Neural crest cell (in vitro differentiated cells): ENCODE measurements around the gene IDH1. TPM values are rescaled to one million over a fixed set of nuclear protein-coding genes. Genes with fewer than 3 reads are reported as not detected.

ENCODE experiments used
- DNase-seq: peaks from one replicate; pipeline ENCODE4 v3.0.0; 2021; ENCODE audit warnings: low read depth, mixed read lengths, low spot score
- H3K27ac Mint-ChIP-seq: one replicate; pipeline ENCODE4 v1.8.0; 2021; ENCODE audit warnings: mild to moderate bottlenecking, mixed read lengths; ENCODE audit not compliant: unreplicated experiment
- H3K27me3 Mint-ChIP-seq: 2 replicates; pipeline ENCODE4 v1.8.0; 2021; ENCODE audit warnings: low read depth, mild to moderate bottlenecking, mixed read lengths
- H3K36me3 Mint-ChIP-seq: 2 replicates; pipeline ENCODE4 v1.8.0; 2021; ENCODE audit warnings: low read depth, mild to moderate bottlenecking, mixed read lengths
- H3K4me1 Mint-ChIP-seq: 2 replicates; pipeline ENCODE4 v1.8.0; 2021; ENCODE audit warnings: mixed read lengths
- H3K4me3 Mint-ChIP-seq: one replicate; pipeline ENCODE4 v1.8.0; 2021; ENCODE audit warnings: mild to moderate bottlenecking, mixed read lengths
- H3K9me3 Mint-ChIP-seq: 2 replicates; pipeline ENCODE4 v1.8.0; 2021; ENCODE audit warnings: mixed read lengths
- total RNA-seq: library from RNA; stranded (reverse); gene quantifications from 2 replicates; pipeline ENCODE4 v1.2.1, GENCODE V29; 2021
- TF ChIP-seq, protein P1 (sequence below): fragments of 200-600 bp; sonication (generic); conservative IDR thresholded peaks from 2 replicates; pipeline ENCODE4 v1.5.0; 2021; ENCODE audit warnings: antibody characterized with exemption, mild to moderate bottlenecking

The IDH1 gene
- total RNA-seq, 1 donor from 2014 or later = 280 TPM

DNA sequence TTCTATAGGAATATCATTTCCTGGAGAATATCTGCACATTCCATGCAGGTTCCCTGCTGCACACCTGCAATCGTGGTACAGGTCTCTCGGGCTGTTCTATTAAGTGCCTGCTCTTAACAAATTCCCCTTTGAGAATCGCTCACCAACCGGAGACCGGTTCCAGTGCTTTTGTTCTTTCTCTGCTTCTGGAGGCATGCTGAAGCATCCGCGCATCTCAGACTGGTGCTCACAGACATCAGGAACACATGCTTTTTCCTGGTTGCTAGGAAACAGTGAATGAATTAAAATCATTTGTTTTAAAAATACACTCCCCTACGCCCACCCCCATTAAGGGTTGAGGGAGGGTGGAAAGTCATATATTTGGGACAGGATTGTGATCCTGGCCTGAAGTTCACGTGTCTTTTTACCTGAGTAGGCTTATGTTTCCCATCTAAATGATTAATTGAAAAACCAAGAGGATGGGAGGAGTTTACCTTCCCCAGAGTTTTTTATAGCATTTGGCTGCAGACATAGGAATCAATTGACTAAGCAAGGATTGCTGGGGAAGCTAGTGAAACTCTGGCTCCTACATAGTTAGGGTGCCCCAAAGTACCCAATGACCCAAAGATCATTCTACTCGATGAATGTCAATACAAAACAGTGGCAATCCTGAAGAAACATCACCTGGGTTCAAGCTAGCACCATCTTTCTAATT is 64.9 kb downstream of the IDH1 start, which contains the start of gene C2orf80:
Gene C2orf80 (minus strand): TSS at position 221 of the 694 bp plus-strand sequence. CDS start 3,044 bp downstream, outside the sequence.
- H3K4me1 Mint-ChIP-seq = peaks cover 59% of the 10 kb centered on the region
- TF ChIP-seq, protein P1, sequence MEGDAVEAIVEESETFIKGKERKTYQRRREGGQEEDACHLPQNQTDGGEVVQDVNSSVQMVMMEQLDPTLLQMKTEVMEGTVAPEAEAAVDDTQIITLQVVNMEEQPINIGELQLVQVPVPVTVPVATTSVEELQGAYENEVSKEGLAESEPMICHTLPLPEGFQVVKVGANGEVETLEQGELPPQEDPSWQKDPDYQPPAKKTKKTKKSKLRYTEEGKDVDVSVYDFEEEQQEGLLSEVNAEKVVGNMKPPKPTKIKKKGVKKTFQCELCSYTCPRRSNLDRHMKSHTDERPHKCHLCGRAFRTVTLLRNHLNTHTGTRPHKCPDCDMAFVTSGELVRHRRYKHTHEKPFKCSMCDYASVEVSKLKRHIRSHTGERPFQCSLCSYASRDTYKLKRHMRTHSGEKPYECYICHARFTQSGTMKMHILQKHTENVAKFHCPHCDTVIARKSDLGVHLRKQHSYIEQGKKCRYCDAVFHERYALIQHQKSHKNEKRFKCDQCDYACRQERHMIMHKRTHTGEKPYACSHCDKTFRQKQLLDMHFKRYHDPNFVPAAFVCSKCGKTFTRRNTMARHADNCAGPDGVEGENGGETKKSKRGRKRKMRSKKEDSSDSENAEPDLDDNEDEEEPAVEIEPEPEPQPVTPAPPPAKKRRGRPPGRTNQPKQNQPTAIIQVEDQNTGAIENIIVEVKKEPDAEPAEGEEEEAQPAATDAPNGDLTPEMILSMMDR = no peak
- no peaks in the 10 kb centered on the region for H3K36me3 Mint-ChIP-seq
- peak within 1 kb of the TSS; percentile 85 for H3K27ac Mint-ChIP-seq
- peak within 1 kb of the TSS; percentile 58 for H3K4me3 Mint-ChIP-seq
- DNase-seq = peak; percentile 30
- H3K9me3 Mint-ChIP-seq = no peaks in the 10 kb centered on the region
- H3K27me3 Mint-ChIP-seq = no peaks in the 10 kb centered on the region

DNA sequence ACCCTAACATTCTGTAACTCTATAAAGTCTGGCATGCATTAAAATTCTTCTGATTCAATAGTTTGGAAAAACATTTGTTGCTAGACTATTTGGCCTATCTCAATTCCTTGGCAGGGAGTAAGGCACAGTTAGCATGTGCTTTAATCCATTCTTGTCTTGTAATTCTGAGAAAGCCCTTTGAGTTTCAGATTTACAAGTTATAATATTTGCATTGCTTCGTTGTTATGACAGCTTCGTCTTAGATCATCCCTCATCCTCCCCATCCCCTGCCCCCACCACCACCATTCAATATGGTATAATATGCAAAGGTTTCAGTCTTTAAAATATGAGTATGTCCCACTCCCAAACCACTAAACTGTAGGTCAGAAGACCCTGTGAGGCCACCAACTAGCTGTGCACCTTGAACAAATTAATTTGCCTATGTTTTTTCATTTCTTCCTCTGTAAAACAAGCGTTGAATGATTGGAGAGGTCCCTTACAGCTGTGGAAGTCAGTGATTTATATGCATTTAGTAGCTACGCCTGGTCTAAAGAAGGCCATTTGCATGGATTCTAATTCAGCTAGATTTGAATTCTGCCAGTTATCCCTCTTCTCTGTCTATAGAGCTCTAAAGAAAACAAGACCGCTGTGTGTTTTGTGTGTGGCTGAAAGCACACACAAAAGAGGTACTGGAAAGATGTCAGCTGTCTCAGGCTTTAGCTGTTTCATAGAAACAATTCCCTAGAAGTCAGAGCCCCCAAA is 65.6 kb downstream of the IDH1 start:
- TF ChIP-seq, protein P1 = no peak
- Mint-ChIP-seq H3K27ac (peak overlapping the region; percentile 13), H3K4me3 (peak overlapping the region; percentile 58), H3K4me1 (peaks cover 66% of the 10 kb centered on the region), H3K27me3 (no peaks in the 10 kb centered on the region), H3K9me3 (no peaks in the 10 kb centered on the region), H3K36me3 (no peaks in the 10 kb centered on the region)
- no peak for DNase-seq

DNA sequence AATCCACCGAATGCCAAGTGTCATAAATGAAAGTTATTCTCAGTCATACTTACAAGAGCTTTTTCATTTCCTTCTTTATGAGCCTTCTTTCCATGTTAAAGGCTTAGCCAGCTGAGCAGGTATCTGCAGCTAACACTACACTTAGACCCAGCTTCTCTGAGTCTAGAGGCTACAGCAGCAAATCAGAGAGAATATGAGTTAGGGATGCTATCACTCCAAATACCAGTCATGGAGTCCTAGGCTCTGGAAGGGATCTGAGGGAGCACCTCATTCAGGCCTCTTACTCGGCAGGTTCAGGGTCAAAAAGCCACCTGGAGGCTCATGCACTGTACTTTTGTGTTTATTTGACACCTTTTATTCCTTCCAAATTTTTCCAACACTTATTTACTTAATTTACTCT is 68.0 kb downstream of the IDH1 start:
- Mint-ChIP-seq H3K36me3 (no peaks in the 10 kb centered on the region), H3K9me3 (no peaks in the 10 kb centered on the region), H3K27ac (no peak overlapping the region), H3K4me3 (peak overlapping the region; percentile 31), H3K27me3 (peaks cover 5% of the 10 kb centered on the region), H3K4me1 (peaks cover 74% of the 10 kb centered on the region)
- TF ChIP-seq, protein P1 = no peak
- no peak for DNase-seq

DNA sequence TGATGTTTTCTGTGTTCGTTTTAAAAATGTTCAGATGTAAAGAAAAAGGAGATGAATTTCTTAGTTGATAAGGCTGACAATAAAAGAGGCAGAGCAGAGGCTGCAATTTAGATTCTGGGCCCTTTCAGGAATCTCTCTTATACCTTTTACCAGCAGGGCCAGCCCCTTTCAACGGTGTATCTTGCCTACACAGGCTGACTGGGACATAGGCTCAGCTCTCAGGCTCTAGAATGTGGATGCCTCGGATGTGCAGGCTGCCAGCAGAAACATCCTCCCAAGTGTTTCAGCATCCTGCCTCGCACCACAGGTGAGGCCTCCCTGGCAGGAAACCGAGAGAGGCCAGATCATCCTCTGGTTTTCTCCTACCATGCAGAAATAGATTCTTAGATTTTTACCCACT is 68.4 kb downstream of the IDH1 start:
- no peak overlapping the region for H3K27ac Mint-ChIP-seq

More for the DNA sequence above, 68.4 kb downstream of the IDH1 start:
- Mint-ChIP-seq H3K4me3 (no peak overlapping the region), H3K27me3 (peaks cover 5% of the 10 kb centered on the region), H3K9me3 (no peaks in the 10 kb centered on the region), H3K36me3 (no peaks in the 10 kb centered on the region), H3K4me1 (peaks cover 74% of the 10 kb centered on the region)
- TF ChIP-seq, protein P1 = no peak
- DNase-seq = no peak

Other genes with a start within 250 kb of the IDH1 start
- gene PLEKHM3, start 229.5 kb downstream of the IDH1 start, total RNA-seq = 6.8 and 6.9 TPM in 2 replicates
- gene CRYGD, start 130.5 kb downstream of the IDH1 start, total RNA-seq = not detected in 2 replicates
- not detected in 2 replicates for gene CRYGC, start 125.2 kb downstream of the IDH1 start, total RNA-seq
- not detected in 2 replicates for gene CRYGB, start 108.9 kb downstream of the IDH1 start, total RNA-seq
- not detected in 2 replicates for gene CRYGA, start 91.5 kb downstream of the IDH1 start, total RNA-seq
- 0.73 and 1.0 TPM in 2 replicates for gene C2orf80, start 65.0 kb downstream of the IDH1 start, total RNA-seq
- 31.4 and 33.6 TPM in 2 replicates for gene PIKFYVE, start 11.2 kb upstream of the IDH1 start, total RNA-seq
- gene PTH2R, start 151.7 kb upstream of the IDH1 start, total RNA-seq = not detected in 2 replicates